ENCODE data around the gene POPDC3. TPM values are rescaled to one million over a fixed set of nuclear protein-coding genes. Genes with fewer than 3 reads are reported as not detected.
A peak's percentile ranks its signal among the peaks of the same experiment; 100 is the strongest.
"Not testable (repeated sequence)": the region's sequence is repeated elsewhere in the genome, so short reads cannot be mapped to it uniquely, and the experiment has no call there.

The POPDC3 gene, protein sequence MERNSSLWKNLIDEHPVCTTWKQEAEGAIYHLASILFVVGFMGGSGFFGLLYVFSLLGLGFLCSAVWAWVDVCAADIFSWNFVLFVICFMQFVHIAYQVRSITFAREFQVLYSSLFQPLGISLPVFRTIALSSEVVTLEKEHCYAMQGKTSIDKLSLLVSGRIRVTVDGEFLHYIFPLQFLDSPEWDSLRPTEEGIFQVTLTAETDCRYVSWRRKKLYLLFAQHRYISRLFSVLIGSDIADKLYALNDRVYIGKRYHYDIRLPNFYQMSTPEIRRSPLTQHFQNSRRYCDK
- total RNA-seq (ENCODE audit: insufficient read depth, low replicate concordance), result 1.7 TPM

DNA sequence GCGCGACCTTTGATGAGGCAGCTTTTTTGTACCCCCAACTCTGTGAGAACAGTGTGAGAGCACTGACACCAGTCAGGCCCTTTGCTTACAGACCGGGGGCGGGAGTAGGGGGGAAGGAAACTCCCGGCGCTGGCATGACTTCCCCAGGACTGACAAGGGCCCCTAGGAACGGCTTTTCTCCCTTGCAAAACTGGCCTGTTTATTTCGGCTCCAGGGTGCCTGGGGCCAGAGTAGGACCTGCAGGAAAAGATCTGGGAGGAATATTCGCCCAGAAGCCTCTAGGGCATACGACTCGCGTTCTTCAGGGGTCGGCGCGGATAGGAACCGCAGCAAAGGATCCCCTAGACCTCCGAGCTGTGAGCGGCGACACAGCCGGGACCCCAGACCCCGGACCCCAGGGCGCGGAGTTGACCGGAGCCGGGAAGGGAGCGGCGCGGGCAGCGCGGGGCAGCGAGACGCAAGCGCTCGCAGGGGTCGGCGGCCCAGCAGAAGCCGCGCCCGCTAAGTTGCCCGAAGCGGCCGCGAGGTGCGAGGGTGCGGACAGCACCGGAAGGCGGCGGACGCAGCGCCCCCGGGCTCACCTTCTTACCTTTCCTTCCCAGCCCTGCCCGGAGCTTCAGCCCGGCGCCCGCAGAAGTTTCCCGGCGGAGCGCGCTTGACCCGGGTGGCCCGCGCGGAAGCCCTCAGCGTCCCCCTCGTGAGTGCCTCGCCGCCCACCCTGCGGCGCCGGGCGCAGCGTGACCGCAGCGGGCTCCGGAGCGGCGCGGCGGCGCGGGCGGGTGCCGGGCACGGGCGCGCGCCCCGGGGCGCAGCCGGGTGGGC is at the start of gene POPDC3:
Gene POPDC3 (minus strand): TSS at position 771 of the 822 bp plus-strand sequence. CDS start 18,105 bp downstream, outside the sequence.
- no peak for DNase-seq (ENCODE audit: low spot score)

DNA sequence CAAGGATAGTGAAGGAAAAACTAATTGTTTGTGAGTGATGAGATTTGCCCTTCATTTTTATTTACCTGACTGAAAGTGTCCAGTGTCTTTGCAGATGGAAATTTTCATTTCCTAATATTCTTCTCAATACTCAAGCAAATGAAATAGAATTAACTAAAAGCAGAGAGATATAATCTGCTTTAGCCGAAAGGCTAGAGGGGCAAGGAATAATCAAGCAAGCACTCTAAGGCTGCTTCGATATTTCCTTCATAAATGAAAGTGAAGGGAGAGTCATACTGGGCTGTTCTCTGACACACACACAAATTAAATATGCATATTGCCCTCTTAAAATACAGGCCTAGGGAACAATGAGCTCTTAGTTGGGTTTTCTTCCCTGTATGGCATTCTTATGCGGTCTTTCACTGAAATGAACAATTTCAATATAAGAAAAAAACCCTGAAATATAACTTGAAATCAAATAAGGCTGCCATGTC is 47.5 kb upstream of the POPDC3 start:
- no peak for DNase-seq (ENCODE audit: low spot score)

GRCh38 chr6:105226598-105227294 is 46.9 kb upstream of the POPDC3 start:
- DNase-seq (ENCODE audit: low spot score), result peak; percentile 27

DNA sequence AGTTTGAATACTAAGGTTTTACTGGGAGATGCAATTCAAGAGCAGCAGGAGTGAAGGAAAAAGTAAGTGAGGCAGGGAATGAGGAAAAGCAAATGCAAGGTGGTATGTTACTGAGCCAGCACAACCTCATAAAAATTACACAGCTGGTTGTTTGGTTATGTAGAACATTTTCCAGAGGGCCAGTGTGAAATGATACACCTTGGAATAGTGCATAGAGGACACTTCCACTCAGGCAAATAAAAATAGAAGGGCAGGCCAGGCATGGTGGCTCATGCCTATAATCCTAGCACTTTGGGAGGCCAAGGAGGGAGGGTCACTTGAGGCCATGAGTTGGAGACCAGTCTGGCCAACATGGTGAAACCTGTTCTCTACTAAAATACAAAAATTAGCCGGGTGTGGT is 43.4 kb upstream of the POPDC3 start:
- no peak for DNase-seq (ENCODE audit: low spot score)

DNA sequence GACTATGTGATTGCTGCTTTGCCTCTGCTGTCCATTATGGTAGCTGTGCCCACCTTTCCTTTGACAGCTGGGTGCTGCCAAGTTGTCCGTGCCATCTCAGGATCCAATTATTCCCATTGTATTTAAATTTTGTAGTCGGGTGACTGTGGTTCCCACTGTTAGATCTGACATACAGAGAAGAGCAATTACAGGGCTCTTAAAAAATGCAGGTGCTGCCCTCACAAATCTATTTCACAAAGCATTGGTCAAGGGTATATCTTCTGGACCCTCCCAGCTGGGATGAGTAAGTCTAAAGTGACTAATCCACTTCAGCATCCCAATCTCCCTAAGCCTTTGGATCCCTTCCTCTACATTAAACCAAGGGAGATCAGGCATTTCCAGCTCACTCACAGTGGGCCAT is 41.4 kb upstream of the POPDC3 start:
- DNase-seq (ENCODE audit: low spot score), result not testable (repeated sequence)

DNA sequence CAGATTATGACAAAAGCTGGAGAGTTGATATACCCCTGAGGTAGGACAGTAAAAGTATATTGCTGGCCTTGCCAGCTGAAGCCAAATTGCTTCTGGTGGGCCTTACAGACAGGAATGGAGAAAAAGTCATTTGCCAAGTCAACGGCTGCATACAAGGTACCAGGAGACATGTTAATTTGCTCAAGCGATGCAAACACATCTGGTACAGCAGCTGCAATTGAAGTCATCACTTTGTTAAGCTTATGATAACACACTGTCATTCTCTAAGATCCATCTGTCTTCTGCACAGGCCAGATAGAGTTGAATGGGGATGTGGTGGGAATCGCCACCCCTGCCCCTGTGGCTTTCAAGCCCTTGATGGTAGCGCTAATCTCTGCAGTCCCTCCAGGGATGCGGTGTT is 40.4 kb upstream of the POPDC3 start:
- no peak for DNase-seq (ENCODE audit: low spot score)

- not testable (repeated sequence) for DNase-seq (ENCODE audit: low spot score)
These were observed 39.4 kb upstream of the POPDC3 start for GRCh38 chr6:105219218-105219617.

DNA sequence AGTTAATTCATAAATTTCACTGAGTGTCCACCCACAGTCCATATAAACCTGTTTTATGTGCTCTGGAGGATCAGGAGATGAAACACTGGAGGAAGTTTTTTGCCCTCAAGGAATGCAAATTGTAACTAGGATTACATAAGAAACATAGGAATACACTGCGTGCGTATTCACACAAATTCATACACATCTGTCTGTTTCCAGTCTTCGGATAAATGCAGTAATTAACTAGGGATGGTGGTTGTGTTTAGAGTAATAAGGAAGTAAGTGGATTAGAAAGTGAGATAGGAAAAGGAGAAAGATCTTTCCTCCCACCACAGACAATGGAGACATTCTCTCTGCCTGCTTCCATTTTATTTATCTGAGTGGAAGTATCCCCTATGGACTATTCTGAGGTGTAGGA is 35.7 kb upstream of the POPDC3 start:
- DNase-seq (ENCODE audit: low spot score), result peak; percentile 25

DNA sequence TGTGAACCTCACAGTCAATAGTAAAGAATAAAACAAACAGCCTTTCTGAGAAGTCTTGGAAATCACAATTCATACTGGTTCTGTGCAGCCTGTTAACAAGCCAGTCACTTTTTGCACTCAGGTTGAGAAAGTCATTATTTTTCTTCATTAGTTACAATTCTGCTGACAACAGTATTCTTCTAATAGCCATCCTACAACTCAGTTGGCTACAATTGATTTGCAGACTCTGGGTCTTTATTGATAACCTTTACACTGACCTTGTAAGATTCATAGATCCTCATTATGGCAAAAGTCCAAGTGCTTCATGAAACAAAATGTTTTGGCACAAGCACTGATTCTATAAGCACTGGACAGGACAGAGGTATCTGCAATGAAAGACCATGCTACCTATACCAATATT is 34.9 kb upstream of the POPDC3 start:
- DNase-seq (ENCODE audit: low spot score), result no peak

DNA sequence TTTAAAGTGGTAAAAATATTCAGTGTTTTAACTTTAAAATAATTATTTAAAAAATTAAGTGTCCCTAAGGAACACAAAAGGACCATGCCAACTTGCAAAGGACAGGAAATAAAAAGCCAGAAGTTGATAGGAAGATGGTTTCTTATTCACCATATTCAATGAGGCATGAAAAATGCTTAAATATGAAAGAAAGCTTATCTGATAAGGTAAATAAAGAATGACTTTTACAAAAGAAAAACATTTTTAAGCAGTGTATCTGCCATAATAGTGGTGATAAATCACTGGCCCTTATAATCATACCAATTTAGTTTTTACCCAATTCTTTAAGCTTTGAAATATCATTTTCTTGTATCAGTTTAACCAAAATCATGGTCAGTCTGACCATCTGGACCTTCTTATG is 33.5 kb upstream of the POPDC3 start:
- DNase-seq (ENCODE audit: low spot score), result no peak

- DNase-seq (ENCODE audit: low spot score), result no peak
These were observed 32.8 kb upstream of the POPDC3 start for GRCh38 chr6:105212587-105212986.

- DNase-seq (ENCODE audit: low spot score), result no peak
These were observed 32.0 kb upstream of the POPDC3 start for GRCh38 chr6:105211831-105212230.

- DNase-seq (ENCODE audit: low spot score), result no peak
These were observed 31.2 kb upstream of the POPDC3 start for GRCh38 chr6:105210932-105211531.

DNA sequence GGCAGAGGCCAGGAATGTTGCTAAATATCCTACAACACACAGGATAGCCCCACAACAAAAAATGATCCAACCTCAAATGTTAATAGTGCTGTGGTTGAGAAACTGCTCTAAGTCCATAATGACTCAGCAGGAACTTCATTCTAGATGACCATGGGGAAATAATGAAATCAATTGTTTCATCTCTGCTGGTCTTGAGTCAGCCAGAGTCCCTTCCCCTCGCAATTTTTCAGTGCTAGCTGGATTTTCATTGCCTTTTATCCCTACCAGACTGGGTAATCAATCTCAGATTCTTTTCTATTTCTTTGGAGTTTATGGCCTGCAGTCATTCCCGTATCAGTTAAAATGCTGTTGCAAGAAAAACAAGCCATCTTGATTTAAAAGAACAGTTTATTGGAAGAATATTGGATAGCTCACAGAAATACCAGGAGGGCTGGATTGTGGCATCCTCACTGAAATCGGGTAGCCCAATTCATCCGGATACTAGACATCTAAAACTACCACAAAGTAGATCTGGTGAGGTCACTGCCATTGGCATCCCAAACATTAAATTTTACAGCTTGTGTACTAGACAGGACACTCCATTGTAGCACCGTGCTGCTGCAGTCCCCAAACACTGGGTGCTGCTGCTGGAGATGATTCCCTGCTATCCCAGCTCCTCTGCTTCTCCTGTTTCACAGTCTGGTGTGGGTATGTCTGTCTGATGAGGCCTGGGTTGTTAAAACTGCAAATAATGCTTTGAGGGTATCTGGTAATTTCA is 30.3 kb upstream of the POPDC3 start:
- no peak for DNase-seq (ENCODE audit: low spot score)

- no peak for DNase-seq (ENCODE audit: low spot score)
These were observed 27.9 kb upstream of the POPDC3 start for GRCh38 chr6:105207524-105208269.

GRCh38 chr6:105204768-105205167 is 25.0 kb upstream of the POPDC3 start:
- no peak for DNase-seq (ENCODE audit: low spot score)

- peak; percentile 57 for DNase-seq (ENCODE audit: low spot score)
These were observed 24.5 kb upstream of the POPDC3 start for GRCh38 chr6:105204331-105204730.

GRCh38 chr6:105202486-105202885 is 22.7 kb upstream of the POPDC3 start:
- DNase-seq (ENCODE audit: low spot score), result no peak

- DNase-seq (ENCODE audit: low spot score), result no peak
These were observed 20.4 kb upstream of the POPDC3 start for GRCh38 chr6:105200133-105200730.

DNA sequence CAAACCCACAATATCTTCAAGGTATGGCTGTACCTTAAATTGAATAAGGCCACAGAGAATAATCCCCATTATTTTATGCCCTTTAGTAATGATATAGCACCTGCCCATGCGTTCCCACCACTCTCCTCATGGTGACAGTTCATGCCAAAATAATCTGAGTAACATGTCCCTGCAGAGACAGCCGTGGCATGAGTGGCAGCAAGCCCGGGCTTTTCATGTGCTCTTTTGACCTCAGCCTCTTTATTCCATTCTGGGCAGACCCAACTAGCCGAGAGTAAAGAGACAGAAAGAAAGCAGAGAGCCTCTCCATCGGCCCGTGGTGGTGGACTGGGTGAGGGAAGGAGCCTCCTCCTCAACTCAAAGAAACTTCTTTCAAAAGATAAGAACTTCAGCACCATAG is 19.9 kb upstream of the POPDC3 start:
- no peak for DNase-seq (ENCODE audit: low spot score)
